Measurements from ENCODE around the gene STAG2. TPM values are rescaled to one million over a fixed set of nuclear protein-coding genes. Genes with fewer than 3 reads are reported as not detected.

Gene STAG2
- total RNA-seq, 6 experiments from 2014 or later = 38.8 to 48.6 (median 46.3) TPM

DNA sequence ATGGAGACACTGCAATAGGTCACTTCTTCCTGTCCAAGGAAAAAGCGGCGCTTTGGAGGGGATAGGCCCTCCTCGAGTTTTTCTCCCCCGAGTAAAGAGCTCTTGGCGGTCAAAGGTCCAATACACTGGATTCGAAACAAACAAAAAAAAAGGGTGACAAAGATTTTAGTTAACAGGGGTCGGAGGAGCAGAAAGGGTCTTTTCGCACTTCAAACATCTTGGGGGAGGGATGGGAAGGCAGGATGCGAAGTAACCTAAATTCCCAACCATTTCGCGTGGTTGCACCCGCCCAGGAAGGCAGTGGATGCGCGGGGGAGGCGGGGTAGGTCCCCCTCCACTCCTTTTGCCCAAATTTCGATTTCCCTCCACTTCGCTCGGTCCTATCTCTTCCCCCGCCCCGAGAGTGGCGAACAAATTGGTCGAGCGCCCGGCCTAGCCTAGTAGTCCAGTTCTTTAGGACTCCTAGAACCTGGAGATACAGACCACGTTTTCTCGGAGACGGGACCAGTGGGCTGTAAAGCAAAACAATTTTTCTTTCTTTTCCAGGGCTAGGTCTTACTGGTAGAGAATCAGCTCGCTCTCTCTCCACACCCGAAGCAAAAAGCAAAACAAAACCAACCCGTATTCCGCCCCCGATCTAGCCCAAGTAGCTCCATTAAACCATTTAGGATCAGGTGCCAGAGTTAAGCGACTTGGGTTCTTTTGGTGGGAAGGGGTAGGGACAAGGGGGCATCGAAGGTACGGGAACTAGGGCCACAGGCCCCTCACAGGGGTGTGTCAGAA lies 2.0 kb upstream of the STAG2 start:
- H3K27me3 Mint-ChIP-seq (ENCODE audit: insufficient read depth) = peaks cover 3% of the 10 kb centered on the region
- H3K4me3 Mint-ChIP-seq = peak overlapping the region; percentile 93
- peaks cover 6% of the 10 kb centered on the region; the same call in 1 of the 2 replicates for H3K36me3 Mint-ChIP-seq (ENCODE audit: low read depth)
- TF ChIP-seq, protein P1, sequence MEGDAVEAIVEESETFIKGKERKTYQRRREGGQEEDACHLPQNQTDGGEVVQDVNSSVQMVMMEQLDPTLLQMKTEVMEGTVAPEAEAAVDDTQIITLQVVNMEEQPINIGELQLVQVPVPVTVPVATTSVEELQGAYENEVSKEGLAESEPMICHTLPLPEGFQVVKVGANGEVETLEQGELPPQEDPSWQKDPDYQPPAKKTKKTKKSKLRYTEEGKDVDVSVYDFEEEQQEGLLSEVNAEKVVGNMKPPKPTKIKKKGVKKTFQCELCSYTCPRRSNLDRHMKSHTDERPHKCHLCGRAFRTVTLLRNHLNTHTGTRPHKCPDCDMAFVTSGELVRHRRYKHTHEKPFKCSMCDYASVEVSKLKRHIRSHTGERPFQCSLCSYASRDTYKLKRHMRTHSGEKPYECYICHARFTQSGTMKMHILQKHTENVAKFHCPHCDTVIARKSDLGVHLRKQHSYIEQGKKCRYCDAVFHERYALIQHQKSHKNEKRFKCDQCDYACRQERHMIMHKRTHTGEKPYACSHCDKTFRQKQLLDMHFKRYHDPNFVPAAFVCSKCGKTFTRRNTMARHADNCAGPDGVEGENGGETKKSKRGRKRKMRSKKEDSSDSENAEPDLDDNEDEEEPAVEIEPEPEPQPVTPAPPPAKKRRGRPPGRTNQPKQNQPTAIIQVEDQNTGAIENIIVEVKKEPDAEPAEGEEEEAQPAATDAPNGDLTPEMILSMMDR (IDR thresholded peaks at IDR 0.05) = no peak
- DNase-seq = no peak
- H3K9me3 Mint-ChIP-seq = no peaks in the 10 kb centered on the region
- peaks cover 22% of the 10 kb centered on the region for H3K4me1 Mint-ChIP-seq (ENCODE audit: low read depth)
- peak overlapping the region; percentile 98 for H3K27ac Mint-ChIP-seq

DNA sequence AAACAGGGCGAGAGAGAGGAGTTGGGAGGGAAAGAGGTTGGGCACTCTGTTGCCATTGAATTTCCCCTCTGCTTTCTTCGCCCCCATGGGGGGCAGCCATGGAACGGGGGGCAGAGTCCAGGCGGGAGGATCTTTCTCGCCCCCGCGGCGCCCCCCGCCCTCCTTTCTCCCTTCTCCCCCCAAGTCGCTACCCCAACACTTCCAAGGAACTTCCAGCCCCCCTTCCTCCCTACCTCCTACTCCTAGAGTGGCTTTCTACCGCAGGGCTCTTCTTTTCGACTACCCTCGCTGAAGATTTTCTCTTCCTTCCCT lies 594 bp upstream of the STAG2 start:
- peaks cover 3% of the 10 kb centered on the region for H3K27me3 Mint-ChIP-seq (ENCODE audit: insufficient read depth)
- peaks cover 32% of the 10 kb centered on the region for H3K4me1 Mint-ChIP-seq (ENCODE audit: low read depth)
- TF ChIP-seq, protein P1 (IDR thresholded peaks at IDR 0.05) = no peak
- no peak for DNase-seq
- no peaks in the 10 kb centered on the region for H3K9me3 Mint-ChIP-seq
- peak overlapping the region; percentile 98 for H3K27ac Mint-ChIP-seq
- H3K36me3 Mint-ChIP-seq (ENCODE audit: low read depth) = peaks cover 6% of the 10 kb centered on the region; the same call in 1 of the 2 replicates
- peak overlapping the region; percentile 93 for H3K4me3 Mint-ChIP-seq

DNA sequence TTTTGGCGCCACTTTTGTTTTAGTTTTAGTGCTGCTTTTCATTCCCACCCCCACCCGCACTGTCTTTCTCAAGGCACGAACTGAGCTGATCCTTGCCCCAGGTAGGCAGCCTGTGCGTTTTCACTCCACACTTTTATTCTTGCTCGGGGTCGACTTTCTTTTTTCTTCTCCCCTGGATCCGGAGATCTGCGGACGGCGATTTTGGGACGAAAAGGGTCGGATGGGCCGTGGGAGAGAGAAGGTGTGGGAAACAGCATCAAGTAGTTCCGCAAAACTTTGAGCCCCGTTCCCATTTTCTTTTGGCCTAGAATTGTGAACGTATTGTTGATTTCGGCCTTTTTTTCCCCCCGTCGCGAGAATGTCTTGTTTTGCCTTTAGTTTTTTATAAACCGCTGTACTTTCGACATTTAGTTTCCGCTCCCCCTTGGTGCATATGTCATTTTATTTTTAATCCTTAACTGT lies 531 bp downstream of the STAG2 start:
- H3K36me3 Mint-ChIP-seq (ENCODE audit: low read depth) = peaks cover 6% of the 10 kb centered on the region; the same call in 1 of the 2 replicates
- H3K9me3 Mint-ChIP-seq = no peaks in the 10 kb centered on the region
- peaks cover 3% of the 10 kb centered on the region for H3K27me3 Mint-ChIP-seq (ENCODE audit: insufficient read depth)
- H3K4me3 Mint-ChIP-seq = peak overlapping the region; percentile 93
- TF ChIP-seq, protein P1 (IDR thresholded peaks at IDR 0.05) = no peak
- DNase-seq = no peak
- peaks cover 32% of the 10 kb centered on the region for H3K4me1 Mint-ChIP-seq (ENCODE audit: low read depth)
- H3K27ac Mint-ChIP-seq = peak overlapping the region; percentile 98

DNA sequence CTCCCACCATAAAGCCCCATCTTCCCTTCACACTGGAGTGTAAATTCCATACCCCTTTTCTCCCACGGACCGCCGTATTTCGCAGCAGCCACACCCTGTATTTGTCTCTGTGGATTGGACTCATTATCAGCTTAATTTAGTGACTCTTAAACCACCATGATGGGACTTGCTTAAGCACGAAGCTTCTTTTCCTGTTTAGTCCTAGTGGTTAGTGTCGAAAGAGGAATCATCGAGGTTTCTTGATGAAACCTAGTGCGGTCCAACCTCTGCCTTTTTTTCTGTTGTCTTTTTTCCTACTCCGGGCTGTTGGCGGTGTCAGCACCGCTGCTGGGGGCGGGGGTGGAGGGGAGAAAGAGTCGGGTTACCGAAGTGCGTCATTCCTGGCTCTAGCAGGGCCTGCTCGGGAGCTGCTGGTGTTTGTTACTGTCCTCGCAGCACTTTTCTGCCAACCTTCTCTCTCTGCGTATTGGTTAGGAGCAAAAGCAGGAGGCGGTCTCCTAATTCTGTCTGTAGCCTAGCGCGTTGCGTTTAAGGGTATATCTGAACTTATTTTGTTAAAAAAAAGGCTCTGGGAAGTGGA lies 1.4 kb downstream of the STAG2 start:
- Mint-ChIP-seq H3K4me1 (ENCODE audit: low read depth) (peaks cover 32% of the 10 kb centered on the region), H3K9me3 (no peaks in the 10 kb centered on the region), H3K4me3 (peak overlapping the region; percentile 93), H3K27me3 (ENCODE audit: insufficient read depth) (peaks cover 3% of the 10 kb centered on the region), H3K27ac (peak overlapping the region; percentile 98), H3K36me3 (ENCODE audit: low read depth) (peaks cover 6% of the 10 kb centered on the region; the same call in 1 of the 2 replicates)
- DNase-seq = peak; percentile 94
- TF ChIP-seq, protein P1 (IDR thresholded peaks at IDR 0.05) = 0 out of 2 replicates have a peak, but pooled peaks have one; percentile 8

DNA sequence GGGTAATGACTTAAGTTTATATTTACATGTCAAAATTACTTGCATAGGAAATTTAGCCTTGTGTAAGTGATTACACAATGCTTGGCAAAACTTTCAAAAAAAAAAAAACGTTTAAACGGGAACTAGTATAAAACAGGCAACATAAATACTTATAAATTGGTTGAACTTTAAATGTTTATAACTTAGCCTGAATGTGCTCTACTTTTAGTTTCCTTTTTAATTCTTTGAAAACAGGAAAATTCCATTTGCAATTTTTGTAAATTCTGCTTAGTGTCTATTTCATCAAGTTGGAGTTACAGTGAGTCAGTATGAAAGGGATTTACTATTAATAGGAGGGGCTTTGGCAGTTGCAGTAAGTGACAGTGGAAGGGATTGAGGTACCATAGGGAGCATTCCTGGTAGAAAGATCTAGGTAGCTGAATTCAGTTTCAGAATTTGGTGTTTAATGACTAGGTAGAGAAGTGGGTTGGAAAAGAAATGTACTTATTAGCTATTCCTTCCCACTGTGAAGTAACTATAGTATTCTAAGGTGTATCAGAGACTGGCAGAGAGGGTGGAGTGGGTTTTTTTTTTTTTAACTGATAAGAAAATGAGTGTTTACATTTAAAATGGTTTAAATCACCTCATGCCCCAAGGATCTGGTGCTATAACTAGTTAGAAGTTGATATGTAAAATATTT lies 2.8 kb downstream of the STAG2 start:
- Mint-ChIP-seq H3K27me3 (ENCODE audit: insufficient read depth) (peaks cover 3% of the 10 kb centered on the region), H3K27ac (peak overlapping the region; percentile 98), H3K4me1 (ENCODE audit: low read depth) (peaks cover 24% of the 10 kb centered on the region), H3K36me3 (ENCODE audit: low read depth) (peaks cover 6% of the 10 kb centered on the region; the same call in 1 of the 2 replicates), H3K9me3 (no peaks in the 10 kb centered on the region), H3K4me3 (peak overlapping the region; percentile 93)
- TF ChIP-seq, protein P1 (IDR thresholded peaks at IDR 0.05) = no peak
- no peak for DNase-seq
